Measurements from ENCODE around the gene ARPP21. TPM values are rescaled to one million over a fixed set of nuclear protein-coding genes. Genes with fewer than 3 reads are reported as not detected.

ARPP21 gene
- total RNA-seq, 4 donors from 2014 or later = not detected

GRCh38 chr3:35733341-35733740 lies 94.0 kb downstream of the ARPP21 start:
- Histone ChIP-seq H3K4me1 (peaks cover 0 to 5% (median 0%) of the 10 kb centered on the region in 3 donors), H3K9me3 (no peaks in the 10 kb centered on the region), H3K4me3 (no peak overlapping the region), H3K27me3 (peaks cover 0 to 4% (median 0%) of the 10 kb centered on the region in 4 donors), H3K27ac (no peak overlapping the region), H3K36me3 (no peaks in the 10 kb centered on the region)
- WGBS, 2 donors = 39 to 53% methylated on average over 9 of the region's 9 CpGs
- DNase-seq = no peak
- TF ChIP-seq POLR2A (IDR thresholded peaks at IDR 0.05) (no peak), CTCF (IDR thresholded peaks at IDR 0.05) (no peak)
- intact Hi-C loops (cut with DNase I) = no loop called here

- intact Hi-C loops (cut with DNase I) = no loop called here
- no peaks in the 10 kb centered on the region for H3K9me3 ChIP-seq
- H3K36me3 ChIP-seq = no peaks in the 10 kb centered on the region
- H3K4me1 ChIP-seq = peaks cover 0 to 5% (median 0%) of the 10 kb centered on the region in 3 donors
- no peak overlapping the region for H3K27ac ChIP-seq
- DNase-seq = no peak
- H3K27me3 ChIP-seq = peaks cover 0 to 4% (median 0%) of the 10 kb centered on the region in 4 donors
- TF ChIP-seq POLR2A (IDR thresholded peaks at IDR 0.05) (no peak), CTCF (IDR thresholded peaks at IDR 0.05) (no peak)
- WGBS, 2 donors = 74 to 86% methylated on average over 2 of the region's 2 CpGs
- H3K4me3 ChIP-seq = no peak overlapping the region
Measured at GRCh38 chr3:35733864-35734263, 94.5 kb downstream of the ARPP21 start.

GRCh38 chr3:35737080-35737479 lies 97.8 kb downstream of the ARPP21 start:
- no peak for TF ChIP-seq POLR2A (IDR thresholded peaks at IDR 0.05)
- TF ChIP-seq CTCF (IDR thresholded peaks at IDR 0.05) = no peak
- Histone ChIP-seq H3K4me1 (peaks cover 0 to 5% (median 0%) of the 10 kb centered on the region in 3 donors), H3K9me3 (no peaks in the 10 kb centered on the region), H3K27me3 (peaks cover 0 to 4% (median 0%) of the 10 kb centered on the region in 4 donors), H3K36me3 (no peaks in the 10 kb centered on the region), H3K4me3 (no peak overlapping the region), H3K27ac (no peak overlapping the region)
- WGBS, 2 donors = 77 to 86% methylated on average over 1 to 4 of the region's 6 CpGs
- intact Hi-C loops (cut with DNase I) = no loop called here
- DNase-seq = no peak

GRCh38 chr3:35737527-35737926 lies 98.2 kb downstream of the ARPP21 start:
- 83 to 96% methylated on average over 4 of the region's 4 CpGs for WGBS, 2 donors
- Histone ChIP-seq H3K27ac (no peak overlapping the region), H3K4me3 (no peak overlapping the region), H3K9me3 (no peaks in the 10 kb centered on the region), H3K27me3 (peaks cover 0 to 4% (median 0%) of the 10 kb centered on the region in 4 donors), H3K4me1 (peaks cover 0 to 5% (median 0%) of the 10 kb centered on the region in 3 donors), H3K36me3 (no peaks in the 10 kb centered on the region)
- DNase-seq = no peak
- no peak for TF ChIP-seq POLR2A (IDR thresholded peaks at IDR 0.05)
- no peak for TF ChIP-seq CTCF (IDR thresholded peaks at IDR 0.05)
- intact Hi-C loops (cut with DNase I) = no loop called here

GRCh38 chr3:35737934-35738706 lies 98.8 kb downstream of the ARPP21 start:
- intact Hi-C loops (cut with DNase I) = no loop called here
- 84 to 87% methylated on average over 4 of the region's 4 CpGs for WGBS, 2 donors
- peaks cover 0 to 4% (median 0%) of the 10 kb centered on the region in 4 donors for H3K27me3 ChIP-seq
- no peaks in the 10 kb centered on the region for H3K36me3 ChIP-seq
- DNase-seq = no peak
- peaks cover 0 to 3% (median 0%) of the 10 kb centered on the region in 3 donors for H3K4me1 ChIP-seq
- TF ChIP-seq POLR2A (IDR thresholded peaks at IDR 0.05) (no peak), CTCF (IDR thresholded peaks at IDR 0.05) (no peak)
- H3K9me3 ChIP-seq = no peaks in the 10 kb centered on the region
- H3K4me3 ChIP-seq = no peak overlapping the region
- H3K27ac ChIP-seq = no peak overlapping the region

All from esophagus squamous epithelium (tissue), 5 donors.